Inferior parietal cortex (tissue), 1 donor: Measurements from ENCODE around the gene WRNIP1.
A peak's percentile ranks its signal among the peaks of the same experiment; 100 is the strongest.

ENCODE experiments used
- DNase-seq: peaks from one replicate; pipeline ENCODE4 v3.0.0-alpha.2; 2016; ENCODE audit errors: extremely low spot score

Gene WRNIP1

DNA sequence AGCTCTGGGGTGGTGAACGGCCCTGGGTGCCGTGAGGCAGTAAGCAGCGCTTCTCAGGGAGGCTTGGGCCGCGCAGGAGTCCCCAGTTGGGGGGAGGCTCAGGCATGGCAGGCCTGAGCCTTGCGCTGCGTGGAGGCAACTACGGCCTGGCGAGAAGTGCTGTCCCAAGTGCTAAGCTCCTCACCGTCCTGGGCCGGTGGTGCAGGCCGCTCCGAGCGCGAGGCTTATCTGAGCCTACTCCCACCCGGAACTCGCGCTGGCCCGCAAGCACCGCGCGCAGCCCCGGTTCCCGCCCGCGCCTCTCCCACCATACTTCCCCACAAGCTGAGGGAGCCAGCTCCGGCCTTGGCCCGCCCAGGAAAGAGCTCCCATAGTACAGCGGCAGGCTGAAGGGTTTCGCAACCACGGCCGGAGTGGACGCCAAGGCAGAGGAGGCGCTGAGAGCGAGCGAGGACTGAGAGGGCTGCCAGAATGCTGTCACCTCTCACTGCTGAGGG lies 1.8 kb upstream of the WRNIP1 start:
- DNase-seq = no peak

- DNase-seq = no peak
These were observed 1.2 kb upstream of the WRNIP1 start for GRCh38 chr6:2763876-2764540.

DNA sequence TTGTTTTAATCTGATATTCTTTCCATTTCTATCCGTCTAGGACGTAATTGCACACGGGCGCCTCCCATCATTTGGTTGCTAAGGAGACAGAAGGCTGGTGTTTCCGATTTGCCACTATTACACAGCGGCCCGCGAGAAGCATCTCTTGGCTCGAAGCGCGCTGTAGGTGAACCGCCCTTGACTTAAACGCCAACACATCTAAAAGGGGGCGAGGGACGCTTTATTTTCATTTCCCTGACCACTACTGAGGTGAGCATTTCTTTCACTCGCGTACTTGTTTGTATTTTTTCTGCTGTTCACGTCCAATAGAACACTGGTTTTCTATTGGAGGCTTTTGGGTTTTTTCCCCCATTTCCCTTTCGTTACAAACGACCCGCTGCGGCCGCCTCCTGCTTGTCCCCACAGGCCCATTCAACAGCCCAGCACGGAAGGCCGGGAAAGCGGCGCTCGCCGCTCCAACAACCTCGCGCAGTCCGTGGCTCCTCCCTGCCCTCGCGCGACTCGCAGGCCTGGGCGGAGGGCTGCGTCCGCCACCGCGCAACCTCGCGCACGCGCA lies 505 bp upstream of the WRNIP1 start:
- peak; percentile 75 for DNase-seq

DNA sequence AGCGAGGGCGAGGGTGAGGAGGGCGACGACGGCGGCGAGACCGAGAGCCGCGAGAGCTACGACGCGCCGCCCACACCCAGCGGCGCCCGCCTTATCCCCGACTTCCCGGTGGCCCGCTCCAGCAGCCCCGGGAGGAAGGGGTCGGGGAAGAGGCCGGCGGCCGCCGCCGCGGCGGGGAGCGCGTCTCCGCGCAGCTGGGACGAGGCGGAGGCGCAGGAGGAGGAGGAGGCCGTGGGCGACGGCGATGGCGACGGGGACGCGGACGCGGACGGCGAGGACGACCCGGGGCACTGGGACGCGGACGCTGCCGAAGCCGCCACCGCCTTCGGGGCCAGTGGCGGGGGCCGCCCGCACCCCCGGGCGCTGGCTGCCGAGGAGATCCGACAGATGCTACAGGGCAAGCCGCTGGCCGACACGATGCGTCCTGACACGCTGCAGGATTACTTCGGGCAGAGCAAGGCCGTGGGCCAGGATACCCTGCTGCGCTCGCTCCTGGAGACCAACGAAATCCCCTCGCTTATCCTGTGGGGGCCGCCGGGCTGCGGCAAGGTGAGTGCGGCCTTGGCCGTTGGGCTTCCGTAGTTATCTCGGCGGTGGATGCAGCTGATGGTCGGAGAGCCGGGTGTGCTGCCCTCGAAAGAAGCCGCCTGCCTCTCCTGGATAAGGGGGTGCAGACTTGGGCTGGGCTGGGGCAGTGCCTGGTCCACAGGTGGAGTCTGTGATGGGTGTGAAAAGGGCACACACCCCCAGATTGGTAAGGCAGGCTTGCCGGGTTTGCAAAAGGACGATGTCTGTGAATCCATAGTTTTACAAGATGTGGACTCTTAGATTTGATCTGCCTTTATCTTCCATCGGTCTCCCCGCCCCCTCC lies 938 bp downstream of the WRNIP1 start:
- no peak for DNase-seq

GRCh38 chr6:2766767-2767656 lies 1.8 kb downstream of the WRNIP1 start:
- no peak for DNase-seq

DNA sequence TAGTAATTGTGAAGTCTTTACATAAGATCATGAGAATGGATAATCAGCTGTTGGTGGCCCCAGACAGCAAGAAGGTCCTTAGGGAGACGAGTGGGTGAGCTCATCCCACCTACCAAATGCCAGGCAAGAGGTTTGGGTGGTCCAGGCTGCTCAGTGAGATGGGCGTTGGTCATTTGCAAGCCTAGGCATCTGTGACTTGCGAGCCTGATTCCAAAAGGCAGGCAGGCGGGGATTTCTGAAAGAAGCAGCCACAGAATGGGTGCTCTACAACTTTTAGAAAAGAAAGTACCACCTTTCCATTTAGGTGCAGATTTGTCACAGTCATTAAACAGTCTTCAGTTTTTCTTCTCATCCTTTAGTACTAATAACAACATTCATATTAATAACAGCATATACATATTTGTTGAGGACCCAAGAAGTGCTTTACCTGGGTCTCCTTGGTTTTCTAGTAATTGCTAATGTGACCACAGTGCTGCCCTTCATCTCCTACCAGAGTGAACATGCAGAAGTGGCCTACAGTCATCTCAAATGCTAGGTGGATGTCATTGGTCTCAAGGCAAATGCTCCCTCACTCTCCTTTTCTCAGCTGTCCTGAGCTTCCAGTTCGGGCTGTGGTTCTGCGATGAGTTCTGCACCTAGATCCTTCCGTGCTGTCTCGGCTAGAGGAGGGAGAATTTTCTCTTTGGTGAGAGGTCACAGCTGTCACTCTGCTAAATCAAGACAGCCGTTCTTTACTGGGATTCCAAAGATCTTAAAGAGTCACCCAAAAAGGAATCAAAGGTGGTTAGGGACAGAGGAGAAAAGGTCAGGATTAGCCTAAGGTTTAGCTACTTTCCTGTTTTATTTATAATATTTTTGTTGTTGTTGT lies 2.7 kb downstream of the WRNIP1 start:
- no peak for DNase-seq

DNA sequence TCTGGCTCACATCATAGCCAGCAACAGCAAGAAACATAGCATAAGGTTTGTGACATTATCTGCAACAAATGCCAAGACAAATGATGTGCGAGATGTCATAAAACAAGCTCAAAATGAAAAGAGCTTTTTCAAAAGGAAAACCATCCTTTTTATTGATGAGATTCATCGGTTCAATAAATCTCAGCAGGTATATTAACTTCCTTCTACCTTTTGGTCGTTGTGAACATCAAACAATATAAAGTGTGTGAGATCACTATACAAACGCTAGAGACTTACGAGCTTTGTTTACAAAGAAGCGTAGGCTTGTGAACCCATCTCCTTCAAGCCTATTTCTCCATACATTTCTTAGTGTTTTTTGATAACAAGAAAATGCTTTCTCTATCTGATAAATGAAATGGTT lies 3.5 kb downstream of the WRNIP1 start:
- DNase-seq = no peak

GRCh38 chr6:2770171-2770570 lies 5.0 kb downstream of the WRNIP1 start:
- DNase-seq = no peak

DNA sequence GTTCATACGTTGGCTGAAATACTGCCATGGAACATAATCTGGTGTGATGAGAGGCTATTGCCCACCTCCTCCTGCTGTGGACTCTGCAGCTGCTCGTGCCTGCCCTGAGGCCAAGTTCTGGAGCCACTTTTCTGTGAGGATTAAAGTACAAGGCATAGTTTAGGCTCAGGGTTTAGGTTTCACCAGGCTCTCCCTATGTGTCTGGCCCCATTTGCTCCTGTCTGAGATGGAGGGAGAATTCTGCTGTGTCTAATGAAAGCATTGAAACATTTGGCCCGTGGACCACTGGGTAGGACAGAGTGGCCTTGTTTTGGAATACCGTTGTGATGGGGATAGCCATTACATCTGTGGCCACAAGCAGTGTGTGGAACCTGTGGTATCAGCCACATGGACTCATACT lies 5.9 kb downstream of the WRNIP1 start:
- no peak for DNase-seq

DNA sequence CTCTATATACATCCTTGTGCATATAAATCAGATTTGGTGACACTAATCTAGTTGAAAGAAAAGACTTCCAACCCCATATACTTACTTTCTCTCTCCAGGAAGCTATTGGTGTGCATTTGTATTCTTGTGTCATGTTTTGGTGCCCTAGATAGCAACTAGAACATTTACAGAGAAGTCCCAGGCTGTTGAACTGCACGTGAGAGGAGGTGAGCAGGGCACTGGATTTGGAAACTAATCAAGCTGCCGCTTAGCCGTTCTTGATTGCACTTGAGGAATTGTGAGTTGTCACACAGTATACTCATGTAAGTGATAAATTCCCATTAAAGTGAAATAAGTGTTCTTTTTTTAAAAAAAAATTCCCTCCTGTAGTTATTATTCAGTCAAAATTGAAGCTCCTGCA lies 7.6 kb downstream of the WRNIP1 start:
- no peak for DNase-seq

GRCh38 chr6:2773449-2773848 lies 8.3 kb downstream of the WRNIP1 start:
- no peak for DNase-seq

- no peak for DNase-seq
These were observed 9.8 kb downstream of the WRNIP1 start for GRCh38 chr6:2775003-2775402.

DNA sequence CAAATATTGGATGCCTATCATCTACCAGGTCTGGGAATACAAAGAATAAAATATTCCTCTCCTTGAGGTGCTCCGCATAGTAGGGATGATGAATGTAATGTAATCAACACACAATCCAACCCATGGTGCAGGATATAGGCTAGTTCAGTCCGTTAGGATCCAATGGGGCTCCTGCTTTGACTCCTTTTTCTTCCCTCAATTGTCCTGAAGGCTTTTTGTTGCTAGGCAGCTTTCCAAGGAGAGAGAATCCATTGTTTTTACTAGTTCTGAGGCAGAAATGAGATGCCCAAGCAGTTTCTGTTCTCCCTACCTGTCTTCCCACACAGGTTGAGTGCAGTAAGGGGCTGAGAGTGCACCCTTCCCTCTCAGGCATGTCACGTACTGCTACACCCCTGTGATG lies 12.1 kb downstream of the WRNIP1 start:
- no peak for DNase-seq

DNA sequence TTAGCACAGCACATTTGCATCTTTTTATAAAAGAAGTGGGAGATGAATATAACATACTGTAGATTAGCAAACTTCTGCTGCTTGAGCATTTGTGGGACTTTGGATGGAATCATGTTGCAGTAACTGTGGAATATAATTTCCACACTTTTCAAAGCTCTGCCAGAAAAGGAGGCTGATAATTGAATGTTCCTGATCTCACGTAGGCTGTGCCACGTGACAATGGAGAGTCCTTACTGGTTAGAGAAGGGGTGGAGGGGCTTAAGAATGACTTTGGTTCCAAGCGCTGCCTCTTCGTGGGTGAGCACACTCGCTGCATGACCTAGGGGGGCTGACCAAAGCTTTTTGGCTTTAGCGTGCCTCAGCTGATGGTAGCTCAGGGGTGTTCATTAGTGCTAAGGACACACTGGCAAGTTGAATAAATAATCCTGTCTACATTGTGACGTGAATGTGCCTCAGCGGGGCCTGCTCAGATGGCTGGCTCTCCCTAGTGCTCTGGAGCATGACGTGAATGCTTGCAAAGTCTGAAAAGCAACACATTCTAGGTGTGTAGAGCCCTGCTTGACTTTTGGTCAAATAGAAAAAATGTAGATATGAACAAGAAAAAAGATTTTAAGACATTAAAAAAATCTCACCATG lies 15.0 kb downstream of the WRNIP1 start:
- no peak for DNase-seq

DNA sequence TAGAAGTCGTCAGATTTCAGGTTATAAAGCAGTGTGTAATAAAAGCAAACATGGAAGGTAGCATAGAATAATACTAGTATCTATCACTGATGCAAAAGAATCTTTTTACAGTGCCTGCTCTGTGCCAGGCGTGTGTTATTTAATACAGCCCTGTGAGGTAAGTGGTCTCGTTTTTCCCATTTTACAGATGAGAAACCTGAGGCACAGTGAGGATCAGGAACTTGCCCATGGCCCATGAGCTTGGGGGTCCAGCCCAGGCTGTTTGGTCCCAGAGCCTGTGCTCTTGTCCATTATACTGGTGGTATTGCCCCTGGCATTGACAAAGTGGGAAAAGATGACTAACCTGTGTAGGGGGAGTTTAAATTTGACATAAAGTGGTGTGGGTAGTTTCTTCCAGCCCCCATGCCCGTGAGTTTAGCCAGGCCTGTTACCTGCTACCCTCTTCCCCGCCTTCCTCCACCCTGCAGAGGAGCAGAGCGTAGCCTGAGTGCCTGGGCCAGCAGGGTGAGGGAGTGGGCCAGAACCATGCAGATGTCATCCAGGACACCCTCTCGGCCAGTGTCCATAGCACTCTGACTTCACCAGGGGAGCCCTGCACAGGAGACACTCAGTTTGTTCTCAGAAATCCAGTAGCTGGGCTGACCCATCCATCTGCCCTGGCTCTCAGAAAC lies 16.6 kb downstream of the WRNIP1 start:
- DNase-seq = no peak

GRCh38 chr6:2782356-2782708 lies 17.1 kb downstream of the WRNIP1 start:
- no peak for DNase-seq

DNA sequence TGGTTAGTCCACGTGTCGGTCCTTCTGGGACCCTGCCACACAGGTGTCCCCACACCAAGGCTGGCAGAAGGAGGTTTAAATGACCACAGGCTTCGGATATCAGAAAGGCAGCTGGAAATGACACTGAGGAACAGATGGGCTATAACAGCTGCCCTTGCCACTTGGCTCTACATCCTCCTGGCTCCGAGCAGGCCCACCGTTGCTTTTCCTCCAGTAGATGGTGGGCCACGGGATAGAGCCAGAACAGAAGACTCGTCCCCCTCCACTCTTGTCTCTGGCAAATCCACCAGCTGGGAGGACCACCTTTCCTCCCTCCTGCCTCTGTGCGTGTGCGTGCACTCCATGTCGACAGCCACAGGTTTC lies 17.6 kb downstream of the WRNIP1 start:
- DNase-seq = no peak

DNA sequence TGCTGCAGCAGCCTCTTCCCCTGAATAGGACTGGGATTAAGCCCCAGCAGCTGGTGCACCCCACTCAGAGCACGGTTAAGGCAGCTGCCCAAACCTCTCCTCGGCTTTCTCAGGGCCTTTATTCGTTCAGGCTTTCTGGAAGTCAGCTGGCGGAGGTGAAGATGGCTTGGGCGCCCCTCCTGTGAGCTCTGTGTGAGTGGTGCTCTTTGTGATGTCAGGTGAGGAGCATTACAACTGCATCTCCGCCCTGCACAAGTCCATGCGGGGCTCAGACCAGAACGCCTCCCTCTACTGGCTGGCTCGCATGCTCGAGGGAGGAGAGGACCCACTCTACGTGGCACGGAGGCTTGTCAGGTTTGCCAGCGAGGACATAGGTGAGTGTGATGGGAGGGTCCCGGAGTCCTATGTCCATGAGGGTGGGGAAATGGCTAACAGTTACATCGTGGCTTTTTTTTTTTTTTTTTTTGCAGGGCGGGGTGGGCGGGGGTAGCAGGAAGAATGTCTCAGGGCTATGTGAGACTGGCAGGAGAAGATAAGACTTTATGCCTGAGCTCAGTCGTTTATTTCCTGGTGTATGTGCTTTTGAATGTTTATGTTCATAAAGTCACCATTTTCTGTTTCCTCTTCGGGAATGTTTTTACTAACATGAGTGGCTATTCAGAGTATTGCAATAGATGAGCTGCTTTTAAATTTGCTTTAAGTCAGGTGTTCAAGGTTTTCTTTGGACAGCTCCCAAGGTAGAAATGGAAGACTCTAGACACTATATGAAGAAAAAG lies 18.2 kb downstream of the WRNIP1 start:
- no peak for DNase-seq

- DNase-seq = no peak
These were observed 18.9 kb downstream of the WRNIP1 start for GRCh38 chr6:2784061-2784460.
